ENCODE results near the gene BTBD3.
A peak's percentile ranks its signal among the peaks of the same experiment; 100 is the strongest.

The BTBD3 gene

GRCh38 chr20:11917663-11918062 is at the start of gene BTBD3:
Gene BTBD3, plus strand, starts transcription at chr20:11917893. Its CDS starts 383 bp downstream, at chr20:11918276.
- peak; percentile 93 to 95 for DNase-seq

GRCh38 chr20:11869641-11870040 is 48.1 kb upstream of the BTBD3 start:
- no peak for DNase-seq

GRCh38 chr20:11870411-11870810 is 47.3 kb upstream of the BTBD3 start:
- no peak for DNase-seq

GRCh38 chr20:11876555-11876954 is 41.1 kb upstream of the BTBD3 start:
- no peak for DNase-seq

- DNase-seq, result peak in 1 of 2 experiments; percentile 31
These were observed 37.0 kb upstream of the BTBD3 start for GRCh38 chr20:11880680-11881079.

- no peak for DNase-seq
These were observed 36.2 kb upstream of the BTBD3 start for GRCh38 chr20:11881449-11881848.

GRCh38 chr20:11882651-11883050 is 35.0 kb upstream of the BTBD3 start:
- no peak for DNase-seq

- no peak for DNase-seq
These were observed 29.0 kb upstream of the BTBD3 start for GRCh38 chr20:11888648-11889047.

GRCh38 chr20:11890331-11891076 is 27.2 kb upstream of the BTBD3 start:
- peak; percentile 96 to 98 for DNase-seq

GRCh38 chr20:11891077-11891775 is 26.5 kb upstream of the BTBD3 start:
- peak in 1 of 2 experiments; percentile 37 for DNase-seq

GRCh38 chr20:11891776-11892545 is 25.7 kb upstream of the BTBD3 start:
- DNase-seq, result peak; percentile 83 to 93

GRCh38 chr20:11894062-11894461 is 23.6 kb upstream of the BTBD3 start:
- DNase-seq, result no peak

- DNase-seq, result no peak
These were observed 21.8 kb upstream of the BTBD3 start for GRCh38 chr20:11895861-11896387.

GRCh38 chr20:11901127-11901526 is 16.6 kb upstream of the BTBD3 start:
- no peak for DNase-seq

GRCh38 chr20:11902285-11902697 is 15.4 kb upstream of the BTBD3 start:
- DNase-seq, result no peak

GRCh38 chr20:11905460-11906179 is 12.1 kb upstream of the BTBD3 start:
- no peak for DNase-seq

GRCh38 chr20:11906626-11907480 is 10.8 kb upstream of the BTBD3 start:
- DNase-seq, result no peak

- DNase-seq, result peak in 1 of 2 experiments; percentile 12
These were observed 10.1 kb upstream of the BTBD3 start for GRCh38 chr20:11907621-11908020.

- peak; percentile 21 to 27 for DNase-seq
These were observed 5.6 kb upstream of the BTBD3 start for GRCh38 chr20:11912013-11912658.

GRCh38 chr20:11912659-11913415 is 4.9 kb upstream of the BTBD3 start:
- no peak for DNase-seq
